ENCODE data around the gene CDK14. TPM values are rescaled to one million over a fixed set of nuclear protein-coding genes. Genes with fewer than 3 reads are reported as not detected.

The CDK14 gene
- total RNA-seq, 1 experiment from 2014 or later: 7.5 TPM

- H3K9me3 ChIP-seq: no peaks in the 10 kb centered on the region
- DNase-seq: no peak
- no peak overlapping the region for H3K4me3 ChIP-seq
- H3K36me3 ChIP-seq: no peaks in the 10 kb centered on the region
- no peaks in the 10 kb centered on the region for H3K27me3 ChIP-seq
Measured at GRCh38 chr7:91137153-91137787, 541.1 kb downstream of the CDK14 start.

GRCh38 chr7:91137788-91138368, 541.8 kb downstream of the CDK14 start:
- no peak overlapping the region for H3K4me3 ChIP-seq
- no peaks in the 10 kb centered on the region for H3K27me3 ChIP-seq
- DNase-seq: no peak
- H3K36me3 ChIP-seq: no peaks in the 10 kb centered on the region
- no peaks in the 10 kb centered on the region for H3K9me3 ChIP-seq

GRCh38 chr7:91140286-91140685, 544.2 kb downstream of the CDK14 start:
- no peak for DNase-seq
- Histone ChIP-seq H3K36me3 (no peaks in the 10 kb centered on the region), H3K9me3 (no peaks in the 10 kb centered on the region), H3K4me3 (no peak overlapping the region), H3K27me3 (no peaks in the 10 kb centered on the region)

- no peaks in the 10 kb centered on the region for H3K27me3 ChIP-seq
- no peaks in the 10 kb centered on the region for H3K36me3 ChIP-seq
Measured at GRCh38 chr7:91140982-91141381, 544.9 kb downstream of the CDK14 start.

GRCh38 chr7:91142743-91143142, 546.6 kb downstream of the CDK14 start:
- H3K4me3 ChIP-seq: no peak overlapping the region
- H3K36me3 ChIP-seq: no peaks in the 10 kb centered on the region
- no peaks in the 10 kb centered on the region for H3K27me3 ChIP-seq
- no peak for DNase-seq
- H3K9me3 ChIP-seq: no peaks in the 10 kb centered on the region

More at GRCh38 chr7:91140982-91141381, 544.9 kb downstream of the CDK14 start:
- no peak overlapping the region for H3K4me3 ChIP-seq
- DNase-seq: no peak
- no peaks in the 10 kb centered on the region for H3K9me3 ChIP-seq

GRCh38 chr7:91149341-91150246, 553.5 kb downstream of the CDK14 start:
- no peak overlapping the region for H3K4me3 ChIP-seq
- H3K27me3 ChIP-seq: no peaks in the 10 kb centered on the region
- H3K36me3 ChIP-seq: no peaks in the 10 kb centered on the region
- no peak for DNase-seq
- H3K9me3 ChIP-seq: no peaks in the 10 kb centered on the region

GRCh38 chr7:91151916-91152315, 555.8 kb downstream of the CDK14 start:
- Histone ChIP-seq H3K4me3 (no peak overlapping the region), H3K27me3 (no peaks in the 10 kb centered on the region), H3K9me3 (no peaks in the 10 kb centered on the region), H3K36me3 (no peaks in the 10 kb centered on the region)
- DNase-seq: no peak

GRCh38 chr7:91156316-91157185, 560.4 kb downstream of the CDK14 start:
- DNase-seq: no peak
- Histone ChIP-seq H3K27me3 (no peaks in the 10 kb centered on the region), H3K36me3 (no peaks in the 10 kb centered on the region), H3K4me3 (no peak overlapping the region), H3K9me3 (no peaks in the 10 kb centered on the region)

- DNase-seq: no peak
- H3K9me3 ChIP-seq: no peaks in the 10 kb centered on the region
- no peaks in the 10 kb centered on the region for H3K36me3 ChIP-seq
Measured at GRCh38 chr7:91157579-91158320, 561.6 kb downstream of the CDK14 start.

GRCh38 chr7:91162436-91162835, 566.3 kb downstream of the CDK14 start:
- no peak for DNase-seq
- Histone ChIP-seq H3K36me3 (no peaks in the 10 kb centered on the region), H3K4me3 (no peak overlapping the region), H3K27me3 (no peaks in the 10 kb centered on the region), H3K9me3 (no peaks in the 10 kb centered on the region)

More at GRCh38 chr7:91157579-91158320, 561.6 kb downstream of the CDK14 start:
- Histone ChIP-seq H3K4me3 (no peak overlapping the region), H3K27me3 (no peaks in the 10 kb centered on the region)

- DNase-seq: peak; percentile 14
- Histone ChIP-seq H3K36me3 (no peaks in the 10 kb centered on the region), H3K9me3 (no peaks in the 10 kb centered on the region), H3K27me3 (no peaks in the 10 kb centered on the region), H3K4me3 (no peak overlapping the region)
Measured at GRCh38 chr7:91164506-91164905, 568.4 kb downstream of the CDK14 start.

GRCh38 chr7:91165006-91165845, 569.1 kb downstream of the CDK14 start:
- DNase-seq: no peak
- Histone ChIP-seq H3K4me3 (no peak overlapping the region), H3K27me3 (no peaks in the 10 kb centered on the region), H3K36me3 (no peaks in the 10 kb centered on the region), H3K9me3 (no peaks in the 10 kb centered on the region)

- H3K4me3 ChIP-seq: no peak overlapping the region
- H3K9me3 ChIP-seq: no peaks in the 10 kb centered on the region
- DNase-seq: no peak
- H3K27me3 ChIP-seq: no peaks in the 10 kb centered on the region
- H3K36me3 ChIP-seq: no peaks in the 10 kb centered on the region
Measured at GRCh38 chr7:91165846-91166230, 569.7 kb downstream of the CDK14 start.

GRCh38 chr7:91168871-91169829, 573.0 kb downstream of the CDK14 start:
- DNase-seq: no peak
- H3K4me3 ChIP-seq: no peak overlapping the region

More at GRCh38 chr7:91168871-91169829, 573.0 kb downstream of the CDK14 start:
- H3K36me3 ChIP-seq: no peaks in the 10 kb centered on the region
- no peaks in the 10 kb centered on the region for H3K27me3 ChIP-seq
- no peaks in the 10 kb centered on the region for H3K9me3 ChIP-seq
